Peyer's patch (tissue), 4 donors: Measurements from ENCODE around the gene MIPOL1. TPM values are rescaled to one million over a fixed set of nuclear protein-coding genes. Genes with fewer than 3 reads are reported as not detected.

Experiments
- DNase-seq, 3 donors: peaks; one replicate each; pipeline ENCODE4 v3.0.0-alpha.2; 2017 to 2019
- H3K27ac ChIP-seq, 4 donors: fragments of 200-600 bp; sonication (generic); one replicate each; pipeline ENCODE4 v1.5.1; 2016 to 2019
- H3K27me3 ChIP-seq, 2 donors: fragments of 200-600 bp; sonication (generic); one replicate each; pipeline ENCODE4 v1.5.1; 2019
- H3K36me3 ChIP-seq, 3 donors: fragments of 200-600 bp; sonication (generic); one replicate each; pipeline ENCODE4 v1.5.1; 2016 to 2019
- H3K4me1 ChIP-seq, 4 donors: fragments of 200-600 bp; sonication (generic); one replicate each; pipeline ENCODE4 v1.5.1; 2016 to 2019
- H3K4me3 ChIP-seq, 4 donors: fragments of 200-600 bp; sonication (generic); 1 replicate in 3 of 4; 2 replicates in 1 of 4; pipeline ENCODE4 v1.5.1; 2016 to 2019; ENCODE audit warnings: mild to moderate bottlenecking in 1 of 4
- H3K9me3 ChIP-seq, 4 donors: fragments of 200-600 bp; sonication (generic); one replicate each; pipeline ENCODE4 v1.5.1; 2016 to 2019; ENCODE audit warnings: mild to moderate bottlenecking in 1 of 4
- POLR2A ChIP-seq, 2 donors: fragments of 450-650 bp; IDR thresholded peaks; one replicate each; pipeline ENCODE4 v1.5.1; 2017; ENCODE audit warnings: antibody characterized with exemption in 2 of 2, mild to moderate bottlenecking in 2 of 2, moderate library complexity in 2 of 2
- total RNA-seq, 4 donors: library from RNA; depleted of rRNA; stranded (reverse); fragments of >200 nt; gene quantifications; one replicate each; pipeline ENCODE4 v1.1.0, GENCODE V29; 2016
- TF ChIP-seq, protein P1 (sequence below), 6 experiments: fragments of 450-650 bp in 4 of 6; fragments of 200-600 bp in 2 of 6; sonication (generic) in 1 of 6; IDR thresholded peaks; one replicate each; pipeline ENCODE4 v1.5.1; 2017 to 2019; ENCODE audit warnings: antibody characterized with exemption in 6 of 6, mild to moderate bottlenecking in 3 of 6, moderate library complexity in 1 of 6

The MIPOL1 gene
- total RNA-seq, 4 donors from 2014 or later = 5.6 to 42.1 (median 14.9) TPM

DNA sequence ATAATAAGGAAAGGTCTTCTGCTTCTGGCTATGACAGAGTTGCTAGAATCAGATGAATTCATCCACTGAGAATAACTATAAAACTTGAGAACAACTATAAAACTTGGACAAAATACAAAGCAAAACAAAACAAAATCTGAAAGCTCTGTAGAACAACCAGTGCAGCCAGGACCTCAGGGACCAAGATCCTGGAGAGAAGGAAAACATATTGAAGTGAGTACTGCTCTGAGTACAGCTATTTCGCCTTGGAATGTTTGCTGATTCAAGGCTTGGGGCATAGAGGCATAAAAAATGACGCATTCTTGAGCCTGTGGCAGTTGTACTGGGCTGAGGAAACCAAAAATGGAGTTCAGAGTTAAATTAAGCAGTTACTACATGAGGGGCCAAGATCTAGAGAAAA lies 375.6 kb downstream of the MIPOL1 start:
- H3K4me3 ChIP-seq = no peak overlapping the region
- no peaks in the 10 kb centered on the region for H3K27me3 ChIP-seq
- TF ChIP-seq POLR2A (IDR thresholded peaks at IDR 0.05) = no peak
- TF ChIP-seq, protein P1, sequence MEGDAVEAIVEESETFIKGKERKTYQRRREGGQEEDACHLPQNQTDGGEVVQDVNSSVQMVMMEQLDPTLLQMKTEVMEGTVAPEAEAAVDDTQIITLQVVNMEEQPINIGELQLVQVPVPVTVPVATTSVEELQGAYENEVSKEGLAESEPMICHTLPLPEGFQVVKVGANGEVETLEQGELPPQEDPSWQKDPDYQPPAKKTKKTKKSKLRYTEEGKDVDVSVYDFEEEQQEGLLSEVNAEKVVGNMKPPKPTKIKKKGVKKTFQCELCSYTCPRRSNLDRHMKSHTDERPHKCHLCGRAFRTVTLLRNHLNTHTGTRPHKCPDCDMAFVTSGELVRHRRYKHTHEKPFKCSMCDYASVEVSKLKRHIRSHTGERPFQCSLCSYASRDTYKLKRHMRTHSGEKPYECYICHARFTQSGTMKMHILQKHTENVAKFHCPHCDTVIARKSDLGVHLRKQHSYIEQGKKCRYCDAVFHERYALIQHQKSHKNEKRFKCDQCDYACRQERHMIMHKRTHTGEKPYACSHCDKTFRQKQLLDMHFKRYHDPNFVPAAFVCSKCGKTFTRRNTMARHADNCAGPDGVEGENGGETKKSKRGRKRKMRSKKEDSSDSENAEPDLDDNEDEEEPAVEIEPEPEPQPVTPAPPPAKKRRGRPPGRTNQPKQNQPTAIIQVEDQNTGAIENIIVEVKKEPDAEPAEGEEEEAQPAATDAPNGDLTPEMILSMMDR (IDR thresholded peaks at IDR 0.05) = no peak
- H3K4me1 ChIP-seq = no peaks in the 10 kb centered on the region
- DNase-seq = no peak
- no peaks in the 10 kb centered on the region for H3K9me3 ChIP-seq
- no peaks in the 10 kb centered on the region for H3K36me3 ChIP-seq
- no peak overlapping the region for H3K27ac ChIP-seq

DNA sequence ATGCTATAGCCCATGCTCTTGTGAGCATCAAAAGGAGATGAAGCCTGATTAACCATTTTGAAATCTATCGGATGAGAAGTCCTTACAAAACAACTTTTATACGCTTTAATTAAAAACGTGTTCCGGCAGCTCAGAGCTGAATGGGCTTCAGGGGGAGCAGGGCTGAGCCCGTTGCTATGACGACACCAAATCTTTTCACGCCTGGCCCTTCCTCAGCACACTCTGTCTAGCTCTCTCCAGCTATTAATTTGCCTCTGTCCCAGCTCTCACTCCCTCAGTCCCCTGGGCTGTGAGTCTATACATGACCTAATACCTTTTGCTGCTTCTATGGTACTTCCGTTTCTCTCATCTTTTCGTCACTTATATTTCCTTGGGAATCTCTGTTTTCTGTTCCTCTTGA lies 381.5 kb downstream of the MIPOL1 start:
- no peaks in the 10 kb centered on the region for H3K9me3 ChIP-seq
- peaks cover 0 to 2% (median 0%) of the 10 kb centered on the region in 4 donors for H3K4me1 ChIP-seq
- no peaks in the 10 kb centered on the region for H3K36me3 ChIP-seq
- H3K27me3 ChIP-seq = peaks cover 0 to 8% of the 10 kb centered on the region in 2 donors
- no peak overlapping the region for H3K4me3 ChIP-seq
- TF ChIP-seq, protein P1 (IDR thresholded peaks at IDR 0.05) = no peak
- TF ChIP-seq POLR2A (IDR thresholded peaks at IDR 0.05) = no peak
- H3K27ac ChIP-seq = no peak overlapping the region
- DNase-seq = no peak

DNA sequence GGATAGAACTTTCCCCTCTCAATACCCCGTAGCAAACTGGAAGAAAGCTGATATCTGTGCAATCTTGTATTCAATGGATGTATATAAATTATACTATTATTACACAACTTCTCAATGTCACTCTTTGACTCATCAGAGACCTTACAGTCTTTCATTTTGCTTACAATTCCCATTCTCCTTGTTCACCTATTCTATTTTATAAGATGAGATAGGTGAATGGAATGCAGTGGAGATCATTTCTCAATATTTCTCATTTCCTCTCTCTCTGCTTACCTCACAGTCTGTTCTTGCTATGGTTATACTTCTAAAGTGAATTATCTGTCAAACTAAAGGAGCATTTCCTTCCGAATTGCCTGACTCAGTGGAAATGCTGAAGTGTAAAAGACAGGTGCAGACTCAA lies 382.4 kb downstream of the MIPOL1 start:
- DNase-seq = no peak
- no peak overlapping the region for H3K4me3 ChIP-seq
- peaks cover 0 to 10% (median 0%) of the 10 kb centered on the region in 4 donors for H3K4me1 ChIP-seq
- no peak overlapping the region for H3K27ac ChIP-seq
- peaks cover 0 to 17% of the 10 kb centered on the region in 2 donors for H3K27me3 ChIP-seq
- no peaks in the 10 kb centered on the region for H3K36me3 ChIP-seq
- H3K9me3 ChIP-seq = no peaks in the 10 kb centered on the region
- TF ChIP-seq, protein P1 (IDR thresholded peaks at IDR 0.05) = no peak
- TF ChIP-seq POLR2A (IDR thresholded peaks at IDR 0.05) = no peak

DNA sequence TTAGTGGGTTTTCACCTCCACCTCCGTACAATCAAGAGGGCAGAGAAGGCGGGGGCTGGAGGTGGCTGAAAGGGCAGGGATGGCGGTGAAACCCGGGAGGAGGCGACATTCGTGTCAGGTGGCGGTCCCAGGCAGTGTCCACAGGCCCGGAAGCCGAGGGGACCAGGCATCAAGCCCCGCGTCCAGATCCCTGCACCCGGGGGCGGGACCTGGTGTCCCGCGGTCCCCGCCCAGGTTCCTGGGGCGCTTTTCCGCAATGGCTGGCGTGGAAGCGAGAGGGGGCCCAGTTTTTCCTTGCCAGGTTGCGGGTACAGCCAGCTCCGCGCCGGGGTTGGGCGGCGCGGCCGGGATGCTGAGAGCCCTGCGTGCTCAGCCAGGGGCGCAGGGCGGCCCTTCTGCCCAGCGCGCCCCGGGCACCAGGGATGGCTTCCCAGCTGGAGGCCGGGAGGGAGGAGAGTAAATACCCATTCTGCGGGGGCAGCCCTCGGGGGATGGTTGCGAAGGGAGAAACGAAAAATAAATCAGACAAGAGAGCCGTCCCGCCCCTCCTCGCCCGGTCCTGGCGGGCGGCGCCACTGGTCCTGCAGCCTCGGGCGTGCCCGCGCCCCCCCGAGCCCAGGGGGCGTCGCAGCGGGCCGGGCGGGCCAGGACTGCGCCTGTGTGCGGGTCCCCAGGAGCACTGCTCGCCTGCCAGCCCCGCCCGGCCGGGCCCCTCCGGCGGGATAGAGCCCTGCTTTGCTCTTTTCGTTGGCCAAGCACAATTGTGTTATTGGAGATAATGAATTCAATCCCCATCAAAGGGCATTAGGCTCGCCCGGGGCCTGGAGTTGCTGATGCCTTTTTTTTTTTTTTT lies 385.8 kb downstream of the MIPOL1 start:
- Histone ChIP-seq H3K36me3 (no peaks in the 10 kb centered on the region), H3K4me1 (peaks cover 0 to 10% (median 0%) of the 10 kb centered on the region in 4 donors), H3K9me3 (no peaks in the 10 kb centered on the region), H3K27ac (peak overlapping the region in 3 of 4 donors; percentile 12 to 84 (median 55)), H3K4me3 (peak overlapping the region in 3 of 4 donors; percentile 25 to 62 (median 50)), H3K27me3 (peaks cover 0 to 32% of the 10 kb centered on the region in 2 donors)
- TF ChIP-seq, protein P1 (IDR thresholded peaks at IDR 0.05) = no peak
- peak in 1 of 2 donors; percentile 15 for TF ChIP-seq POLR2A (IDR thresholded peaks at IDR 0.05)
- peak in 2 of 3 donors; percentile 56 to 72 for DNase-seq

DNA sequence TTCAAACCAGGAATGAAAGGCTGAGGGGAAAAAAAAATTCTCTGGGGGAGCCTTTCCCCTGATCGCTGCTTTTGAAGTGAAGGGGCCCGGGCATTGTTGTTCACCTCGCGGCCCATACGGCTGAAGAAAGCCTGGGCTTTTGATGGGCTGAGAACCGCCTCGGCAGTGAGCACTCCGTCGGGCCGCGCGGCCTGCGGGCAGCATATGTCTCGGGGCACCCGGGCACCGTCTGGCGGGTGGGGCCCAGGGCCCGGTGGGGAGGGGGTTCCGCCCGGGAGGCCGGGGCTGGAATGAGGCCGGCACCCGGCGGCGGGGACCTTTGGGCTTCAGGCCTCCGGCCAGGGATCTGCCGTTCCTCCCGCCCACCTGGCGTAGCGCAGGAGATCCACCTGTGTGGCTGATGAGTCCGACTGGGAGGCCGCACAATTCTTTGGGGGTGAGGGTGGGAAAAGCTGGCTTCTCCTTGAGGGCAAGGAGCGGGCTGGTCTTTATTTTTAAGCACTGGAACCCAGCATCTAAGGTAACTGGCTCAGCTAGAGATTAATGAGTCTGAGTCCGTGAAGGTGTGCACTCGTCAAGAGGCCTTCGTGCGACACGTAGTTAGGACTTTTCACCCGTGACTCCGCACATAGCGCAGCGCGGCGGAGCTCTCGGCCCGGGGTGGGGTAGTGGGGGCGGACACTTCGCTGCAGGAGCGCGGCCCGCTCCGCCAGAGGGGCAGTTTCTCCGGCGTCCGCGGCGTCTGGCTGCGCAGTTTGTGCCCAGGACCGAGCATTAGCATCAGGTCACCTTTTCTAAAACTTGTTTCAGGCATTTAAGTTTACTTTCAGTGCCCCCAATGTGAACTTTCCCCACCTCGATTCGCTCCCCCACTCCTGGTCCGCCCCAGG lies 386.7 kb downstream of the MIPOL1 start:
- peak overlapping the region in 3 of 4 donors; percentile 25 to 62 (median 50) for H3K4me3 ChIP-seq
- DNase-seq = peak in 1 of 3 donors; percentile 59
- H3K36me3 ChIP-seq = no peaks in the 10 kb centered on the region
- no peaks in the 10 kb centered on the region for H3K9me3 ChIP-seq
- peaks cover 0 to 10% (median 0%) of the 10 kb centered on the region in 4 donors for H3K4me1 ChIP-seq
- peaks cover 0 to 35% of the 10 kb centered on the region in 2 donors for H3K27me3 ChIP-seq
- no peak for TF ChIP-seq POLR2A (IDR thresholded peaks at IDR 0.05)
- TF ChIP-seq, protein P1 (IDR thresholded peaks at IDR 0.05) = no peak
- H3K27ac ChIP-seq = peak overlapping the region in 2 of 4 donors; percentile 55 to 84
